GM21447 (cell line): Measurements from ENCODE around the gene STPG4.

Experiments used
- ATAC-seq: cut with Tn5 transposase; IDR thresholded peaks from one replicate; pipeline ENCODE4 v1.9.1; 2021; ENCODE audit not compliant: unreplicated experiment

STPG4 gene

DNA sequence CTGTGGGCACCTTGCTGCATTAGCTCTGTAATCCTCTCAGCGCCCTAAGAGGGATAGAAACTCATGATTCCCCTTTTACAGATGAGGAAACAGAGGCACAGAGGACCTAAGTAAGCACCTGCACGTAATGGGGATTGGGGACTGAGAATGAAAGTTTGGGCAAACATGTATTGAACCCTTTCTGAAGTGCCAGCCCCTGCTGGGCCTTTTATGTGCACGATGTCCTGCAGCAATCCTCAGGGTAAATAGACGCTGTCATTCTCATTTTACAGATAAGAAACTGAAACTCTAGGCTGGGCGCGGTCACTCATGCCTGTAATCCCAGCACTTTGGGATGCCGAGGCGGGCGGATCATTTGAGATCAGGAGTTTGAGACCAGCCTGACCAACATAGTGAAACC lies 117.4 kb downstream of the STPG4 start:
- ATAC-seq, result no peak
